DND-41 (cell line): ENCODE data around the gene TXNRD1.

ENCODE experiments used
- ATAC-seq: fragments of 200-7000 bp; cut with Tn5 transposase; 3 replicates; pipeline ENCODE4 v1.9.1; 2021; ENCODE audit warnings: low read depth; ENCODE audit not compliant: insufficient read depth
- DNase-seq: peaks from one replicate; pipeline ENCODE4 v3.0.0-alpha.2; 2020
- H2AFZ ChIP-seq: 2 replicates; pipeline ENCODE4 v1.6.0; 2012; ENCODE audit warnings: low read depth, low read length
- H3K27ac ChIP-seq: 2 replicates; pipeline ENCODE4 v1.5.1; 2012; ENCODE audit warnings: low read length, inconsistent platforms
- H3K27me3 ChIP-seq: fragments of 200-600 bp; sonication (generic); 2 replicates; pipeline ENCODE4 v1.6.0; 2012; ENCODE audit warnings: low read length, mild to moderate bottlenecking, inconsistent platforms; ENCODE audit not compliant: insufficient read depth, poor library complexity
- H3K36me3 ChIP-seq: 2 replicates; pipeline ENCODE4 v1.5.1; 2012; ENCODE audit warnings: low read length, inconsistent platforms; ENCODE audit not compliant: insufficient read depth
- H3K4me1 ChIP-seq: 2 replicates; pipeline ENCODE4 v1.5.1; 2012; ENCODE audit warnings: mild to moderate bottlenecking, low read length; ENCODE audit not compliant: insufficient read depth
- H3K4me2 ChIP-seq: 2 replicates; pipeline ENCODE4 v1.6.0; 2012; ENCODE audit warnings: mild to moderate bottlenecking, moderate library complexity, low read length, inconsistent platforms; ENCODE audit not compliant: insufficient read depth
- H3K4me3 ChIP-seq, 2 experiments: fragments of 200-600 bp in 1 of 2; shearing (Covaris generic) in 1 of 2; 2 replicates each; pipeline ENCODE4 v1.5.1; 2012 to 2016; ENCODE audit warnings: inconsistent platforms in 2 of 2, low read length in 2 of 2, mild to moderate bottlenecking in 2 of 2, low read depth in 1 of 2, moderate library complexity in 1 of 2
- H3K79me2 ChIP-seq: 2 replicates; pipeline ENCODE4 v1.6.0; 2012; ENCODE audit warnings: low read length, inconsistent platforms; ENCODE audit not compliant: insufficient read depth
- H3K9ac ChIP-seq: 2 replicates; pipeline ENCODE4 v1.6.0; 2012; ENCODE audit warnings: low read depth, mild to moderate bottlenecking, inconsistent platforms, low read length, moderate library complexity
- H3K9me3 ChIP-seq: 2 replicates; pipeline ENCODE4 v1.5.1; 2012; ENCODE audit warnings: low read length, moderate library complexity, mild to moderate bottlenecking, inconsistent platforms; ENCODE audit not compliant: insufficient read depth, severe bottlenecking
- H4K20me1 ChIP-seq: 2 replicates; pipeline ENCODE4 v1.6.0; 2012; ENCODE audit warnings: low read length; ENCODE audit not compliant: insufficient read depth
- EZH2 ChIP-seq: IDR thresholded peaks from 3 replicates; pipeline ENCODE4 v1.6.1; 2012; ENCODE audit warnings: borderline replicate concordance, low read depth, mild to moderate bottlenecking, moderate library complexity, low read length, inconsistent platforms; ENCODE audit not compliant: severe bottlenecking
- TF ChIP-seq, protein P1 (sequence below): IDR thresholded peaks from 2 replicates; pipeline ENCODE4 v1.5.1; 2012; ENCODE audit warnings: borderline replicate concordance, low read length, moderate library complexity, mild to moderate bottlenecking; ENCODE audit not compliant: poor library complexity, severe bottlenecking; ENCODE audit errors: extremely low read depth

The TXNRD1 gene

GRCh38 chr12:104167519-104168458 lies 47.8 kb upstream of the TXNRD1 start:
- ATAC-seq: no peak
- H2AFZ ChIP-seq: no peak overlapping the region

GRCh38 chr12:104168596-104168995 lies 47.0 kb upstream of the TXNRD1 start:
- Histone ChIP-seq H3K9me3 (no peaks in the 10 kb centered on the region), H2AFZ (no peak overlapping the region), H3K4me1 (no peaks in the 10 kb centered on the region), H3K9ac (no peak overlapping the region), H3K4me2 (no peak overlapping the region), H3K4me3 (no peak overlapping the region), H3K27ac (no peak overlapping the region), H4K20me1 (no peaks in the 10 kb centered on the region), H3K36me3 (no peaks in the 10 kb centered on the region), H3K79me2 (no peaks in the 10 kb centered on the region), H3K27me3 (no peaks in the 10 kb centered on the region)
- DNase-seq (no peak), ATAC-seq (no peak)
- TF ChIP-seq EZH2: no peak
- TF ChIP-seq, protein P1, sequence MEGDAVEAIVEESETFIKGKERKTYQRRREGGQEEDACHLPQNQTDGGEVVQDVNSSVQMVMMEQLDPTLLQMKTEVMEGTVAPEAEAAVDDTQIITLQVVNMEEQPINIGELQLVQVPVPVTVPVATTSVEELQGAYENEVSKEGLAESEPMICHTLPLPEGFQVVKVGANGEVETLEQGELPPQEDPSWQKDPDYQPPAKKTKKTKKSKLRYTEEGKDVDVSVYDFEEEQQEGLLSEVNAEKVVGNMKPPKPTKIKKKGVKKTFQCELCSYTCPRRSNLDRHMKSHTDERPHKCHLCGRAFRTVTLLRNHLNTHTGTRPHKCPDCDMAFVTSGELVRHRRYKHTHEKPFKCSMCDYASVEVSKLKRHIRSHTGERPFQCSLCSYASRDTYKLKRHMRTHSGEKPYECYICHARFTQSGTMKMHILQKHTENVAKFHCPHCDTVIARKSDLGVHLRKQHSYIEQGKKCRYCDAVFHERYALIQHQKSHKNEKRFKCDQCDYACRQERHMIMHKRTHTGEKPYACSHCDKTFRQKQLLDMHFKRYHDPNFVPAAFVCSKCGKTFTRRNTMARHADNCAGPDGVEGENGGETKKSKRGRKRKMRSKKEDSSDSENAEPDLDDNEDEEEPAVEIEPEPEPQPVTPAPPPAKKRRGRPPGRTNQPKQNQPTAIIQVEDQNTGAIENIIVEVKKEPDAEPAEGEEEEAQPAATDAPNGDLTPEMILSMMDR: no peak

More at GRCh38 chr12:104167519-104168458, 47.8 kb upstream of the TXNRD1 start:
- Histone ChIP-seq H3K9ac (no peak overlapping the region), H3K79me2 (no peaks in the 10 kb centered on the region), H3K27me3 (no peaks in the 10 kb centered on the region), H3K4me2 (no peak overlapping the region), H3K36me3 (no peaks in the 10 kb centered on the region), H3K4me3 (no peak overlapping the region), H3K4me1 (no peaks in the 10 kb centered on the region), H3K27ac (no peak overlapping the region), H3K9me3 (no peaks in the 10 kb centered on the region), H4K20me1 (no peaks in the 10 kb centered on the region)
- no peak for DNase-seq
- TF ChIP-seq, protein P1: no peak
- no peak for TF ChIP-seq EZH2

- H4K20me1 ChIP-seq: no peaks in the 10 kb centered on the region
- H3K9ac ChIP-seq: no peak overlapping the region
- H3K9me3 ChIP-seq: no peaks in the 10 kb centered on the region
- no peaks in the 10 kb centered on the region for H3K4me1 ChIP-seq
- no peak for ATAC-seq
- no peaks in the 10 kb centered on the region for H3K27me3 ChIP-seq
- no peaks in the 10 kb centered on the region for H3K79me2 ChIP-seq
- no peak overlapping the region for H2AFZ ChIP-seq
- TF ChIP-seq EZH2: no peak
- TF ChIP-seq, protein P1: no peak
- H3K4me2 ChIP-seq: no peak overlapping the region
- no peak for DNase-seq
- no peaks in the 10 kb centered on the region for H3K36me3 ChIP-seq
- H3K27ac ChIP-seq: no peak overlapping the region
- no peak overlapping the region for H3K4me3 ChIP-seq
Measured at GRCh38 chr12:104171785-104172569, 43.6 kb upstream of the TXNRD1 start.
